Fibroblast of lung (primary cell): ENCODE results near the gene KBTBD2. TPM values are rescaled to one million over a fixed set of nuclear protein-coding genes. Genes with fewer than 3 reads are reported as not detected.

ENCODE experiments used
- DNase-seq, 2 donors: peaks; one replicate each; pipeline versions ENCODE4 v3.0.0 to v3.0.0-alpha.2; 2010; ENCODE audit warnings: low read depth in 2 of 2
- H2AFZ ChIP-seq: 2 replicates; pipeline ENCODE4 v1.5.1; 2012; ENCODE audit warnings: low read length, control low read depth, inconsistent platforms
- H3K27ac ChIP-seq: 2 replicates; pipeline ENCODE4 v1.5.1; 2011; ENCODE audit warnings: low read length, control low read depth; ENCODE audit not compliant: insufficient read depth
- H3K27me3 ChIP-seq: 2 replicates; pipeline ENCODE4 v1.5.1; 2011; ENCODE audit warnings: mild to moderate bottlenecking, low read length; ENCODE audit not compliant: control insufficient read depth, insufficient read depth
- H3K36me3 ChIP-seq: 2 replicates; pipeline ENCODE4 v1.5.1; 2011; ENCODE audit warnings: low read length; ENCODE audit not compliant: control insufficient read depth, insufficient read depth
- H3K4me1 ChIP-seq: 2 replicates; pipeline ENCODE4 v1.5.1; 2011; ENCODE audit warnings: low read length; ENCODE audit not compliant: control insufficient read depth, insufficient read depth; ENCODE audit errors: extremely low read depth
- H3K4me2 ChIP-seq: 2 replicates; pipeline ENCODE4 v1.5.1; 2011; ENCODE audit warnings: low read length, control low read depth; ENCODE audit not compliant: insufficient read depth; ENCODE audit errors: extremely low read depth
- H3K4me3 ChIP-seq, 4 experiments: fragments of 200-600 bp in 1 of 4; sonication (generic) in 1 of 4; replicated peaks in 1 of 4; 2 replicates each; pipeline ENCODE4 v1.5.1; 2011 to 2016; ENCODE audit warnings: low read length in 4 of 4, low read depth in 3 of 4, mild to moderate bottlenecking in 3 of 4, control low read depth in 2 of 4, inconsistent platforms in 1 of 4, mixed read lengths in 1 of 4; ENCODE audit not compliant: insufficient read depth in 1 of 4; ENCODE audit errors: control extremely low read depth in 1 of 4
- H3K79me2 ChIP-seq: 2 replicates; pipeline ENCODE4 v1.5.1; 2012; ENCODE audit warnings: mild to moderate bottlenecking, low read length, inconsistent platforms; ENCODE audit not compliant: control insufficient read depth, insufficient read depth
- H3K9ac ChIP-seq: 2 replicates; pipeline ENCODE4 v1.5.1; 2011; ENCODE audit warnings: mild to moderate bottlenecking, low read length, control low read depth; ENCODE audit not compliant: insufficient read depth
- H3K9me3 ChIP-seq: 2 replicates; pipeline ENCODE4 v1.5.1; 2012; ENCODE audit warnings: low read depth, low read length; ENCODE audit not compliant: control insufficient read depth, insufficient read depth
- H4K20me1 ChIP-seq: 2 replicates; pipeline ENCODE4 v1.5.1; 2011; ENCODE audit warnings: low read length; ENCODE audit not compliant: control insufficient read depth, insufficient read depth; ENCODE audit errors: extremely low read depth
- CTCF ChIP-seq, 2 donors: IDR thresholded peaks in 1 of 2; conservative IDR thresholded peaks in 1 of 2; 1 replicate in 1 of 2; 2 replicates in 1 of 2; pipeline ENCODE4 v1.5.1; 2011 to 2012; ENCODE audit warnings: low read length in 2 of 2, control low read depth in 1 of 2, inconsistent platforms in 1 of 2, low read depth in 1 of 2, mild to moderate bottlenecking in 1 of 2
- EZH2 ChIP-seq: IDR thresholded peaks from 2 replicates; pipeline ENCODE4 v1.5.1; 2012; ENCODE audit warnings: low read length, control low read depth, mild to moderate bottlenecking; ENCODE audit errors: missing control alignments
- polyA plus RNA-seq, 2 donors: library from polyadenylated mRNA; depleted of rRNA in 1 of 2; stranded (reverse) in 1 of 2; unstranded in 1 of 2; fragments of >200 nt; gene quantifications; 2 replicates each; pipeline ENCODE4 v1.2.1, GENCODE V29; 2011 to 2012; ENCODE audit warnings: missing spikeins in 1 of 2
- total RNA-seq: library from RNA; depleted of rRNA; stranded (reverse); fragments of >200 nt; gene quantifications from 2 replicates; pipeline ENCODE4 v1.2.1, GENCODE V29; 2014

Gene KBTBD2
- total and polyA plus RNA-seq, 2 donors (not counting 1 experiment from before 2014, with no cell fraction given) = 26.7 to 29.2 TPM

DNA sequence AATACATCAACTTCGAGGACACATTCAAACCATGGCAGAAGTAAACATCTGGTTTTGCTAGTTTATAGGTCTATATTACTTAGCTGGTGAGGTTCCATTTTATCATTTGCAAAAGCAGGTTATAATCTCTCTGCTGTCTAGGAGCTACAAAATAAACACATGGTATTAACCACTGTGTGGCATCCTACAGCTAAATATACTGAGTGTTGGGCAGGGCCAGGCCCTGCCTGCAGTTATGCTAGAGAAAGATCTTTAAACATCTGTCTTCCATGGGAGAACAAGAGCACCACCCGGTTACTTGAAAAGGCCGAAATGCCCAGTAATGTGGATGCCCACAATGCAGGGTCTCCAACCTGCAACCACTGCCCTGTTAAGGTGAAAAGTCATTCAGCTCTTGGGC, 45.1 kb upstream of the KBTBD2 start:
- Histone ChIP-seq H3K9ac (no peak overlapping the region), H3K36me3 (no peaks in the 10 kb centered on the region), H4K20me1 (no peaks in the 10 kb centered on the region), H3K9me3 (no peaks in the 10 kb centered on the region), H3K4me2 (no peak overlapping the region), H2AFZ (no peak overlapping the region), H3K27me3 (no peaks in the 10 kb centered on the region), H3K4me1 (peaks cover 8% of the 10 kb centered on the region), H3K79me2 (peaks cover 47% of the 10 kb centered on the region), H3K4me3 (no peak overlapping the region), H3K27ac (no peak overlapping the region)
- TF ChIP-seq CTCF (conservative IDR thresholded peaks at IDR 0.05 in 1 of 2, IDR thresholded peaks at IDR 0.05 in 1 of 2; ENCODE audit: low read depth in 1 of 2, low read length in 2 of 2) = no peak
- no peak for TF ChIP-seq EZH2
- DNase-seq = no peak

DNA sequence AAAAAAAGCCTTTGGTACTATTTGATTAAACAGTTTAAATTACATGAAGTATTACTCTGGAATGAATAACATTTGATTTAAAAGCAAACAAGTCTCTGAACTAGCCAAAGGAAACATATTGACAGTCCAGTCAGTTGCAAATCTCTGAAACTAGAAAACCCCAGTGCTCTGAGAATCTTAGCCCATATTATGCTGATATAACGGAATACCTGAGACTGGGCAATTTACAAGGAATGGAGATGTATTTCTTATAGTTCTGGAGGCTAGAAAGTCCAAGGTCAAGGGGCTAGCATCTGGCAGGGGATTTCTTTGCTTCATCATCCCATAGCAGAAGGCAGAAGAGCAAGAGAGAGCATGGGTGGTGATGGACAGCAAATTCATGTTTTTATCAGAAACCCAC, 44.0 kb upstream of the KBTBD2 start:
- Histone ChIP-seq H3K4me3 (no peak overlapping the region), H3K4me1 (peaks cover 8% of the 10 kb centered on the region), H3K9me3 (no peaks in the 10 kb centered on the region), H3K36me3 (no peaks in the 10 kb centered on the region), H2AFZ (no peak overlapping the region), H3K79me2 (peaks cover 36% of the 10 kb centered on the region), H3K27me3 (no peaks in the 10 kb centered on the region), H4K20me1 (no peaks in the 10 kb centered on the region), H3K27ac (no peak overlapping the region), H3K4me2 (no peak overlapping the region), H3K9ac (no peak overlapping the region)
- DNase-seq = no peak
- TF ChIP-seq EZH2 (no peak), CTCF (conservative IDR thresholded peaks at IDR 0.05 in 1 of 2, IDR thresholded peaks at IDR 0.05 in 1 of 2; ENCODE audit: low read depth in 1 of 2, low read length in 2 of 2) (no peak)

DNA sequence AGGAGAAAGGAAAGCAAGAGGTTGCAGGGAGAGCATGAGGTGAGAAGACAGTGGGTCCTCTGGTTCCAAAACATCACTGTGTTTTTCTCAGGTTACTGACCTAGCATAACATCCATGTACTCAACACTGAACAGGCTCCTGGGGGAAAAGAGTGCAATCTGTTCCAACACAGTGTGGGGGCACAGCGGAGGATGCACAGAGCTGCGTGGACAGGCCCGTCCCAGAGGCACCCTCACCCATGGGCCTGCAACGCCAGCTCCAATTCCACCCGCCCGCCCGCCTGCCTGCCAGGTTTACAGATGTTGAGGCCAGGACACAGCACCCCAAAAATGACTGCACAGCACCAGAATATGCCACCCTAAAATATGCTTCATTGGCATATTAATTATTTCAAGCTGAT, 38.8 kb upstream of the KBTBD2 start:
- Histone ChIP-seq H3K4me2 (no peak overlapping the region), H3K4me1 (no peaks in the 10 kb centered on the region), H3K9me3 (no peaks in the 10 kb centered on the region), H3K27me3 (no peaks in the 10 kb centered on the region), H3K79me2 (peaks cover 4% of the 10 kb centered on the region), H2AFZ (no peak overlapping the region), H3K36me3 (peaks cover 2% of the 10 kb centered on the region), H3K27ac (no peak overlapping the region), H3K4me3 (no peak overlapping the region), H4K20me1 (no peaks in the 10 kb centered on the region), H3K9ac (no peak overlapping the region)
- TF ChIP-seq CTCF (conservative IDR thresholded peaks at IDR 0.05 in 1 of 2, IDR thresholded peaks at IDR 0.05 in 1 of 2; ENCODE audit: low read depth in 1 of 2, low read length in 2 of 2) (no peak), EZH2 (no peak)
- DNase-seq = no peak
